Astrocyte of the hippocampus (primary cell): ENCODE results near the gene A2ML1.
"Not testable (repeated sequence)": the region's sequence is repeated elsewhere in the genome, so short reads cannot be mapped to it uniquely, and the experiment has no call there.

ENCODE experiments used
- DNase-seq: peaks from one replicate; pipeline ENCODE4 v3.0.0; 2011; ENCODE audit warnings: low read depth, low spot score

Gene A2ML1

DNA sequence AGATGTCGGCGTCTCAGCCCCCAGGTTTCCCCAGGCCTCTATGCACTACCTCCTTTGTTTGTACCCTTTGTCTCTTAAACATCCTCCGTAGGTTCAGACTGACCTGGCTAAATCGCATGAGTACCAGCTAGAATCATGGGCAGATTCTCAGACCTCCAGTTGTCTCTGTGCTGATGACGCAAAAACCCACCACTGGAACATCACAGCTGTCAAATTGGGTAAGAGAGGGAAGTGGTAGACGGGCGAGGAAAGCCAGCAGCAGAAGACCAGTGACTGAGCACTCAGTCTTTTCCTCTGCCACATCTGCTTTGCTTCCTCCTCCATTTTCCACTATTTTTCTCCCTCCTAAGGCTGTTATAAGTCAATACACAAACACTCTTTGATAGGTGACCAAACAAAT is 29.7 kb downstream of the A2ML1 start:
- no peak for DNase-seq

DNA sequence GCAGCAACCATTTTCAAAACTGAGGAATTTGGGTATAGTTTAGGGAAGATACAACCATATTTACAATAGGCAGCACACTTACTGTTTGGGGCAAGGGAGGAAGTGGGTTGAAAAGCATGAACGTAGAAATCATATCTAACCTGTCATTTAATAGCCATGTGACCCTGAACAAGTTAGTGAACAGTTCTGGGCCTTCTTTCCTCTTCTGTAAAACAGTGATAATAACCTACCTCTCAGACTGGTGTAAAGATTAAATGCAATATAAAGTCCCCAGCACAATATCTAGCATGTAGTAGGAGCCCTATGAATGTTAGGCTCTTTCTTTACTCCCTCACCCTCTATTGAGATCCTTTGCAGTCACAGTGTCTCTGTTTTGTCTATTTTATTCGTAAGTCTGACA is 33.5 kb downstream of the A2ML1 start:
- no peak for DNase-seq

- not testable (repeated sequence) for DNase-seq
Observed at GRCh38 chr12:8859448-8859847, 37.0 kb downstream of the A2ML1 start.

DNA sequence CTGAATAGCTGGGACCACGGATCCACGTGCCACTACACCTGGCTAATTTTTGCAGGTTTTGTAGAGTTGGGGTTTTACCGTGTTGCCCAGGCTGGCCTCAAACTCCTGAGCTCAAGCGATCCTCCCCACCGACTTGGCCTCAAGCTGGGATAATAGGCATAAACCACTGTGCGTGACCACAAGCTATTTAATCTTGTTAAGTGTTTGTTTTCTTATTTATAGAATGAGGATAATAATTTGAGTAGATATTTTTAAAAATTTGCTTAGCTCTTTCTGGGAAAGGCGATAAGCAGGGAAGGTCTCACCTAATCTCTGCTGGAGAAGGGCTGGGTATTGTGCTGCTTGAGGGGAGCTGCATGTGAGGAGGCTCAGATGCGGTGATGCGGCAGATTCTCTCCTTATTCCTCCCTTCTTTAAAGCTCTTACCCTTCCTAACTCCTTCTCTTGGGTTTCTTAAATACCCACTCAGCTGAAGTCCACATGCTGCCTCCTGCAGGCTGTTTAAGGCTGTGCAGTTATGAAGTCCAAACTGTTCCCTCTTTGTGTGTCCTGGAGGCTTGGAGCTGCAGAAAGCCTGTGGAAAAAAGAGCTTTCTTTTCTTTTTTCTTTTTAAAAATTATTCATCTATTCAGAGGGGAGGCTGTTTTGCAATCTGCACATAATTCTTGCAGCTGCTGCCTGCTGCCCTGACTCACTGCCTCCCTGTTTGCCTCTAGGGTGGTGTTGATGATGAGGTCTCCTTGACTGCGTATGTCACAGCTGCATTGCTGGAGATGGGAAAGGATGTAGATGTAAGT is 37.9 kb downstream of the A2ML1 start:
- peak; percentile 64 for DNase-seq

GRCh38 chr12:8866429-8866828 is 44.0 kb downstream of the A2ML1 start:
- DNase-seq: no peak

DNA sequence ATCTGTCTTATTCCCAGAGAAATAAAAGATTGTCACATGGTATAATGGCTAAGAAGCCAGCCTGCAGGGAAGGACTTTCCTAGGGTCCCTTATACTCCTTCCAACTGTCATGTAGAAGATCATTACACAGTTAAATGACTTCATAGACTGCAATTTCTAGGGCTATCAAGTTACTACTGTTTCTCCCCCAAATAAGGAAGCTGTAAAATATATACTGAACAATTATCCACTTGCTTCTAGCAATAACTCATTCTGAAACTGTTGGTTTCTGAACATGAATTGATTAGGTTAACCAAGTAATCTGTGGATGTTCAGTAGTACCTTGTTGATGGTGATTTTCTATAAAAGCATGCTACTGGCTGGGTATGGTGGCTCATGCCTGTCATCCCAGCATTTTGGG is 44.6 kb downstream of the A2ML1 start:
- no peak for DNase-seq

- no peak for DNase-seq
Observed at GRCh38 chr12:8867786-8868185, 45.4 kb downstream of the A2ML1 start.

GRCh38 chr12:8870586-8870985 is 48.2 kb downstream of the A2ML1 start:
- DNase-seq: no peak

- DNase-seq: no peak
Observed at GRCh38 chr12:8871068-8871467, 48.6 kb downstream of the A2ML1 start.

DNA sequence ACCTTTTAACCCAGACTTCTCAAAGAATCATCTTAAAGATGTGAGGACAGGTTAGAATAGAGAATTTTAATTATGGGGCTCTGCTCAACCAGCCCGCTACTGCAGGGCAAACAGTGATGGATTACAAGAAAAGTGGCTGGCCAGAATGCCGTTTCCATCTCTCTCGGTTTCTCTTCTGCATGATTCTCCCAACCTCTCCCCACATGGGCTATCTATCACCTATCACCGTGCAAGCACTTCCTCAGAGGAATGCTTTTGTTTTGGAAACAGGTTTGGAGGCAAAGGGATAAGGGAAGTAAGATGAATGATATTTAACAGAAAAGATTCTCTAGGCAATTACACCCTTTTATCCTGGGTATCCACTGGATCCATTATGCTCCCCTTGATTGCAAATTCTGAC is 54.5 kb downstream of the A2ML1 start:
- DNase-seq: no peak

DNA sequence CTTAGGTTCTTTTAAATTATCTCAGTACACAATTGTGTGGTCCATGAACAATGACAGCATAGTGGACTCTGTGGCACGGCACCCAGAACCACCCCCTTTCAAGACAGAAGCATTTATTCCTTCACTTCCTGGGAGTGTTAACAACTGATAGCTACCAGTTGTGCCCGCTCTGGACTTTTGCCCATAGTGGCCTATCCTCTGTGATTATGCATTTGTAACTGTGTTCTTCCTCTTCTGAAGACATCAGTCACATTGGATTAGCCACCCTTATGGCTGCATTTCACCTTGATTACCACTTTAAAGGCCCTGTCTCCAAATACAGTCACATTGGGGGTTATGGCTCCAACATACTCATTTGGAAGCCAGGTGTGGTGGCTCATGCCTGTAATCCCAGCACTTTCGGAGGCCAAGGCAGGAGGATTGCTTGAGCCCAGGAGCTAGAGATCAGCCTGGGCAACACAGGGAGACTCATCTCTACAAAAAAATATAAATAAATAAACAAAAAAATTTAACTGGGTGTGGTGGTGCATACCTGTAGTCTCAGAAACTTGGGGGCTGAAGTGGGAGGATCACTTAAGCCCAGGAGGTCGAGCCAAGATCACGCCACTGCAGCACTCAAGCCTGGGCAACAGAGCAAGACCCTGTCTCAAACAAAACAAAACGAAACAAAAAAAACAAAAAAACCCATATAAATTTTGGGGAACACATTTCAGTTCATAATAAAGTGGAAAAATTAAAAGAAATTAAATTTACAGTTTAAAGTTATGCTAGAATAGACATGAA is 64.3 kb downstream of the A2ML1 start:
- DNase-seq: no peak

DNA sequence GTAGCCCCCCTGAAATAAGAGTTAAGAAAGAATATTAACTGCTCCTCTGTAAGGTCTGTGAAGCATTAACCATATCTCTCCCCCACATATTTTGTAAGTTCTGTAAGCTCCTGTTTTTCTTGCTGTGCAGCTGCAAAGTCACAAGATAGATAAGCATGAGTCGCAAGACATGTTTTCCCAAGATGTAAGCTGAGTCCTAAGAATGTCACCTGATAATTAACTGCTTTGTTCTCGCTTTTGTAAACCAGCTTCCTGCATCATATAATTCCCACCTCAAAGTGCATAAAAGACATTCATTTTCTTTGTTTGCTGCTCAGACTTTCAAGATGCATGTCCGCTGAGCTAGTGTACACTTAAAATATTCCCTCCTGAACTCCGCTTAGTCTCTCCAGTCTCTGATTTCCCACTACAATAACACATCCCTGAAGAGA is 64.9 kb downstream of the A2ML1 start:
- DNase-seq: no peak

- DNase-seq: peak; percentile 79
Observed at GRCh38 chr12:8890313-8891085, 68.1 kb downstream of the A2ML1 start.

GRCh38 chr12:8891976-8892375 is 69.6 kb downstream of the A2ML1 start:
- no peak for DNase-seq

GRCh38 chr12:8894378-8894777 is 72.0 kb downstream of the A2ML1 start:
- no peak for DNase-seq

DNA sequence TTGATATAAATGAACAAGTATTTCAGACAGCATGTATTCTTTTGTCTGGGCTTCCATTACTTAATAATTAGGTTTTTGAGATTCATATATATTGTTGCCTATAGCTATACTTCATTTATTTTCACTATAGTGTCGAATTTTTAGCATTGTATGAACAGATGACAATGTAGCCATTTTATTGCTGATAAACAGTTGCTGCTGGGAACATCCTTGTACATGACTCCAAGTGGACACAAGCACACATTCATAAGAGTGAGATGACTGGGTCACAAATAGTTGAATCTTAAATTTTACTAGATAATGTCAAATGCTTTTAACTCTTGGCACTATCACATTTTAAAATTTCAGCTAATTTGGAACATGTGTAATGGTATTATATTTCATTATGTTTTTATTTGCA is 72.6 kb downstream of the A2ML1 start:
- DNase-seq: no peak

- DNase-seq: no peak
Observed at GRCh38 chr12:8897081-8897480, 74.7 kb downstream of the A2ML1 start.

DNA sequence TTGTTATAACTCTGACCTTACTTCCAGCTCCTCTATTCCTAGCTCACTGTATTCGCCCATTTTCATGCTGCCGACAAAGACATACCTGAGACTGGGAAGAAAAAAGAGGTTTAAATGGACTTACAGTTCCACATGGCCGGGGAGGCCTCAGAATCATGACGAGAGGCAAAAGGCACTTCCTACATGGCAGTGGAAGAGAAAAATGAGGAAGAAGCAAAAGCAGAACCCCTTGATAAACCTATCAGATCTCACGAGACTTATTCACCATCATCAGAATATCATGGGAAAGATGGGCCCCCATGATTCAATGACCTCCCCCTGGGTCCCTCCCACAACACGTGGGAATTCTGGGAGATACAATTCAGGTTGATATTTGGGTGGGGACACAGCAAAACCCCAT is 77.4 kb downstream of the A2ML1 start:
- no peak for DNase-seq

GRCh38 chr12:8902703-8903102 is 80.3 kb downstream of the A2ML1 start:
- DNase-seq: not testable (repeated sequence)

DNA sequence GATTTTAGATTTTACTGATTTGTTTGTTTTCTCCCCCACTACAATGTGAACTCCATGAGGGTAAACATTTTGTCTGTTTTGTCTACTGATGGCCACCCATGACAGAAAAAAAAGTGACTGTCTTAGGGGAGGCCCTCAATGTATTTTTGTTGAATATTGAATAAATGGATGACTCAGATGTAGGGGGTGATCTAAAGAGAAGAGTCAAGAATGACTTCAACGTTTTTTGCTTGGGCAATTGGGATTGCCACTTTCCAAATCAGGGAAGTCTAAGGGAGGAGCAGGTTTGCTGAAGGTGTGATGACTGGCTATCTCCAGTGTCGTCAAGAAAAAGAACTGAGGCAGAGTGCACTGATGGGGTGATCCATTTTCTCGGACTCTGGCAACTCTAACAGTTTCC is 81.2 kb downstream of the A2ML1 start:
- DNase-seq: no peak

DNA sequence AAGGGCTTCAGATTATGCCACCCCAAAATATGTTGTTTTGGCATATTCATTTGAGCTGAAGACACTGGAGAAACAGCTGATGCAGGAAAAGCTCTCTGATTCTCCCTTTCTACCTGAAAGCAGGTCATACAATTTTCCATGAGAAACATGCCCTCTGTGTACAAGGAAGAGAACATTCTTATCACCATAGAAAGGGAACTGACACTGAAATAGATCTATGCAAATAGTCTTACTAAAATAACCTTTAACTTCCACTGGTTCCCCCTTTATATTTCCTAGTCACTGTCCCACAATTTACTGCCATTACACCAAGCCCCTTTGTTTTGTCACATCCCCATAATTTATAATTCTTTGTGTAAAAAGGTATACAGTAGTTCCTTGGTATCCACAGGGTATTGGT is 82.2 kb downstream of the A2ML1 start:
- no peak for DNase-seq

- no peak for DNase-seq
Observed at GRCh38 chr12:8905546-8905945, 83.1 kb downstream of the A2ML1 start.
